ENCODE measurements around the gene FLNB. TPM values are rescaled to one million over a fixed set of nuclear protein-coding genes. Genes with fewer than 3 reads are reported as not detected.

Gene FLNB
- total and polyA plus RNA-seq, 10 of the 15 experiments (the other 5 are each of a cell fraction or from before 2014, with no cell fraction given), result 13.6 to 51.8 (median 26.4) TPM

DNA sequence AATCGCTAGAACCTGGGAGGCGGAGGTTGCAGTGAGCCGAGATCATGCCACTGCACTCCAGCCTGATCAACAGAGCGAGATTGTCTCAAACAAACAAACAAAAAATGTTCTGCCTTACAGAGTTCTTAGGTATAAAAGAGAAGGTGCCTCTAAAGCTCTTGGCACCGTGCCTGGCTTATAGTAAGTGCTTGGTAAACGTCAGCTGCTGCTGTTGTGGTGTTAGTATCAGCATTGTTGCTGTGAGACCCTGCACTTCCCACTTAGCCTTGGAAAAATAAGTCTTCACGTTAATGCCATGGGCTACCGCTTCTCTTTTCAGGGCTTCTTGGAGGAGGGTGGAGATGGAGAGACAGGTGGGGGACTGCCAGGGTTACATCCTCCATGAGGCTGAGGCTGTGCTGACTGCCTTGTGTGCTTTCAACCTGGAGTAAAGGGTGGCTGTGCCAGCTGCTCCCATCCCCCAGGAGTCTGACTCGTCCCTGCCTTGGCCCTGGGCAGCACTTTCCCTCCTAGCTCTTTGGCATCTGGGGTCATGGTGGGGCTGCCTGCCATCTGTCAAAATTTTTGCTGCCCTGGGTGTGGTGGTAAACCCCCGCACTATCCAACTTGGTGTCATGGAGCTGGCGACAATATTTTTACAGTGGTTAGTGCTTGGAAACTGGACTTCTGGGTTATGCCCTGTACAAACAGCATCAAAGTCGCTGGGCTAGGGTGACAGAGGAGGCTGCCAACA, 17.8 kb downstream of the FLNB start:
- peaks cover 13% of the 10 kb centered on the region for H3K4me1 ChIP-seq (ENCODE audit: control insufficient read depth, insufficient read depth, low read length)
- ChIA-PET CTCF (interaction anchor here (0.9 to 1.0 kb wide), 2 partner anchors 12 to 85 kb away, joined by 3 read pairs; no protein-coding TSS in a partner anchor), POLR2A (interaction anchor here (1.0 to 1.2 kb wide), 3 partner anchors 9 to 27 kb away, joined by 3 to 6 read pairs (median 3); no protein-coding TSS in a partner anchor), RAD21 (ENCODE audit: unreplicated experiment) (interaction anchor here (13.0 kb wide), 1 partner anchor 15 kb away, joined by 110 read pairs; the partner anchor contains the start of gene FLNB), SMC1A (ENCODE audit: uncharacterized antibody, unreplicated experiment) (interaction anchor here (0.5 to 4.4 kb wide), 6 partner anchors 9 to 64 kb away, joined by 3 to 35 read pairs (median 6); partner anchors contain the start of gene FLNB)
- BruUV-seq (replicated peaks), result no TSS peak
- no peak overlapping the region for H3K27ac ChIP-seq (ENCODE audit: control insufficient read depth, insufficient read depth)
- H2AFZ ChIP-seq (ENCODE audit: control insufficient read depth, low read depth, low read length), result no peak overlapping the region
- H3K4me3 ChIP-seq, result no peak overlapping the region
- H3K9me3 ChIP-seq (replicated peaks; ENCODE audit: control insufficient read depth, insufficient read depth, low read length), result no peaks in the 10 kb centered on the region
- no peaks in the 10 kb centered on the region for H4K20me1 ChIP-seq (ENCODE audit: control insufficient read depth, insufficient read depth)
- ATAC-seq (no peak), DNase-seq (ENCODE audit: low read depth, low spot score) (no peak), FAIRE-seq (no peak)
- H3K36me3 ChIP-seq (ENCODE audit: control insufficient read depth in 2 of 2, insufficient read depth in 2 of 2, low read length in 1 of 2), result no peaks in the 10 kb centered on the region
- H3K79me2 ChIP-seq (ENCODE audit: control insufficient read depth, insufficient read depth, low read length), result no peaks in the 10 kb centered on the region; the same call in none of the 2 replicates
- 48% methylated on average over 12 of the region's 12 CpGs for WGBS (ENCODE audit: insufficient coverage, insufficient replicate concordance, low lambda C conversion rate, missing lambda C conversion rate)
- H3K27me3 ChIP-seq (replicated peaks in 1 of 2; ENCODE audit: control insufficient read depth in 2 of 2, insufficient read depth in 2 of 2, low read length in 1 of 2), result no peaks in the 10 kb centered on the region
- intact Hi-C loops (cut with micrococcal nuclease; ENCODE audit: unreplicated experiment) (no loop called here), in situ Hi-C loops (cut with MboI) (no loop called here)
- no peak overlapping the region for H3K9ac ChIP-seq (ENCODE audit: control insufficient read depth, insufficient read depth, low read length)
- no peak overlapping the region for H3K4me2 ChIP-seq (ENCODE audit: control insufficient read depth, insufficient read depth)
- TF ChIP-seq KLF5 (IDR thresholded peaks at IDR 0.05; ENCODE audit: partially characterized antibody) (no peak), EGR1 (IDR thresholded peaks at IDR 0.05; ENCODE audit: borderline replicate concordance in 1 of 2, low read depth in 2 of 2, low read length in 2 of 2) (no peak), SMAD5 (IDR thresholded peaks at IDR 0.05; ENCODE audit: low read depth) (no peak), ZNF622 (IDR thresholded peaks at IDR 0.05) (no peak), SRF (IDR thresholded peaks at IDR 0.05; ENCODE audit: low read depth in 2 of 2, low read length in 2 of 2) (no peak), SP1 (IDR thresholded peaks at IDR 0.05; ENCODE audit: low read depth, low read length) (no peak)
- TF ChIP-seq, protein P1, sequence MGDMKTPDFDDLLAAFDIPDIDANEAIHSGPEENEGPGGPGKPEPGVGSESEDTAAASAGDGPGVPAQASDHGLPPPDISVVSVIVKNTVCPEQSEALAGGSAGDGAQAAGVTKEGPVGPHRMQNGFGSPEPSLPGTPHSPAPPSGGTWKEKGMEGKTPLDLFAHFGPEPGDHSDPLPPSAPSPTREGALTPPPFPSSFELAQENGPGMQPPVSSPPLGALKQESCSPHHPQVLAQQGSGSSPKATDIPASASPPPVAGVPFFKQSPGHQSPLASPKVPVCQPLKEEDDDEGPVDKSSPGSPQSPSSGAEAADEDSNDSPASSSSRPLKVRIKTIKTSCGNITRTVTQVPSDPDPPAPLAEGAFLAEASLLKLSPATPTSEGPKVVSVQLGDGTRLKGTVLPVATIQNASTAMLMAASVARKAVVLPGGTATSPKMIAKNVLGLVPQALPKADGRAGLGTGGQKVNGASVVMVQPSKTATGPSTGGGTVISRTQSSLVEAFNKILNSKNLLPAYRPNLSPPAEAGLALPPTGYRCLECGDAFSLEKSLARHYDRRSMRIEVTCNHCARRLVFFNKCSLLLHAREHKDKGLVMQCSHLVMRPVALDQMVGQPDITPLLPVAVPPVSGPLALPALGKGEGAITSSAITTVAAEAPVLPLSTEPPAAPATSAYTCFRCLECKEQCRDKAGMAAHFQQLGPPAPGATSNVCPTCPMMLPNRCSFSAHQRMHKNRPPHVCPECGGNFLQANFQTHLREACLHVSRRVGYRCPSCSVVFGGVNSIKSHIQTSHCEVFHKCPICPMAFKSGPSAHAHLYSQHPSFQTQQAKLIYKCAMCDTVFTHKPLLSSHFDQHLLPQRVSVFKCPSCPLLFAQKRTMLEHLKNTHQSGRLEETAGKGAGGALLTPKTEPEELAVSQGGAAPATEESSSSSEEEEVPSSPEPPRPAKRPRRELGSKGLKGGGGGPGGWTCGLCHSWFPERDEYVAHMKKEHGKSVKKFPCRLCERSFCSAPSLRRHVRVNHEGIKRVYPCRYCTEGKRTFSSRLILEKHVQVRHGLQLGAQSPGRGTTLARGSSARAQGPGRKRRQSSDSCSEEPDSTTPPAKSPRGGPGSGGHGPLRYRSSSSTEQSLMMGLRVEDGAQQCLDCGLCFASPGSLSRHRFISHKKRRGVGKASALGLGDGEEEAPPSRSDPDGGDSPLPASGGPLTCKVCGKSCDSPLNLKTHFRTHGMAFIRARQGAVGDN (IDR thresholded peaks at IDR 0.05), result no peak
- TF ChIP-seq, protein P2, sequence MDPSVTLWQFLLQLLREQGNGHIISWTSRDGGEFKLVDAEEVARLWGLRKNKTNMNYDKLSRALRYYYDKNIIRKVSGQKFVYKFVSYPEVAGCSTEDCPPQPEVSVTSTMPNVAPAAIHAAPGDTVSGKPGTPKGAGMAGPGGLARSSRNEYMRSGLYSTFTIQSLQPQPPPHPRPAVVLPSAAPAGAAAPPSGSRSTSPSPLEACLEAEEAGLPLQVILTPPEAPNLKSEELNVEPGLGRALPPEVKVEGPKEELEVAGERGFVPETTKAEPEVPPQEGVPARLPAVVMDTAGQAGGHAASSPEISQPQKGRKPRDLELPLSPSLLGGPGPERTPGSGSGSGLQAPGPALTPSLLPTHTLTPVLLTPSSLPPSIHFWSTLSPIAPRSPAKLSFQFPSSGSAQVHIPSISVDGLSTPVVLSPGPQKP (IDR thresholded peaks at IDR 0.05; ENCODE audit: low read depth, low read length), result no peak
- TF ChIP-seq, protein P3, sequence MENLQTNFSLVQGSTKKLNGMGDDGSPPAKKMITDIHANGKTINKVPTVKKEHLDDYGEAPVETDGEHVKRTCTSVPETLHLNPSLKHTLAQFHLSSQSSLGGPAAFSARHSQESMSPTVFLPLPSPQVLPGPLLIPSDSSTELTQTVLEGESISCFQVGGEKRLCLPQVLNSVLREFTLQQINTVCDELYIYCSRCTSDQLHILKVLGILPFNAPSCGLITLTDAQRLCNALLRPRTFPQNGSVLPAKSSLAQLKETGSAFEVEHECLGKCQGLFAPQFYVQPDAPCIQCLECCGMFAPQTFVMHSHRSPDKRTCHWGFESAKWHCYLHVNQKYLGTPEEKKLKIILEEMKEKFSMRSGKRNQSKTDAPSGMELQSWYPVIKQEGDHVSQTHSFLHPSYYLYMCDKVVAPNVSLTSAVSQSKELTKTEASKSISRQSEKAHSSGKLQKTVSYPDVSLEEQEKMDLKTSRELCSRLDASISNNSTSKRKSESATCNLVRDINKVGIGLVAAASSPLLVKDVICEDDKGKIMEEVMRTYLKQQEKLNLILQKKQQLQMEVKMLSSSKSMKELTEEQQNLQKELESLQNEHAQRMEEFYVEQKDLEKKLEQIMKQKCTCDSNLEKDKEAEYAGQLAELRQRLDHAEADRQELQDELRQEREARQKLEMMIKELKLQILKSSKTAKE (IDR thresholded peaks at IDR 0.05; ENCODE audit: low read depth, poor library complexity, severe bottlenecking), result no peak
- TF ChIP-seq, protein P4, sequence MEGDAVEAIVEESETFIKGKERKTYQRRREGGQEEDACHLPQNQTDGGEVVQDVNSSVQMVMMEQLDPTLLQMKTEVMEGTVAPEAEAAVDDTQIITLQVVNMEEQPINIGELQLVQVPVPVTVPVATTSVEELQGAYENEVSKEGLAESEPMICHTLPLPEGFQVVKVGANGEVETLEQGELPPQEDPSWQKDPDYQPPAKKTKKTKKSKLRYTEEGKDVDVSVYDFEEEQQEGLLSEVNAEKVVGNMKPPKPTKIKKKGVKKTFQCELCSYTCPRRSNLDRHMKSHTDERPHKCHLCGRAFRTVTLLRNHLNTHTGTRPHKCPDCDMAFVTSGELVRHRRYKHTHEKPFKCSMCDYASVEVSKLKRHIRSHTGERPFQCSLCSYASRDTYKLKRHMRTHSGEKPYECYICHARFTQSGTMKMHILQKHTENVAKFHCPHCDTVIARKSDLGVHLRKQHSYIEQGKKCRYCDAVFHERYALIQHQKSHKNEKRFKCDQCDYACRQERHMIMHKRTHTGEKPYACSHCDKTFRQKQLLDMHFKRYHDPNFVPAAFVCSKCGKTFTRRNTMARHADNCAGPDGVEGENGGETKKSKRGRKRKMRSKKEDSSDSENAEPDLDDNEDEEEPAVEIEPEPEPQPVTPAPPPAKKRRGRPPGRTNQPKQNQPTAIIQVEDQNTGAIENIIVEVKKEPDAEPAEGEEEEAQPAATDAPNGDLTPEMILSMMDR (IDR thresholded peaks at IDR 0.05 in 2 of 3, conservative IDR thresholded peaks at IDR 0.05 in 1 of 3; ENCODE audit: control insufficient read depth in 2 of 3, extremely low read depth in 1 of 3, insufficient read depth in 1 of 3, low read depth in 3 of 3, low read length in 3 of 3), result no peak

Measured in GM12878 (cell line).